WTC11 (cell line): Measurements from ENCODE around the gene TAAR8.

Experiments
- CREM ChIP-seq: sonication (generic); formaldehyde crosslinking; IDR thresholded peaks from 2 replicates; pipeline ENCODE4 v1.8.1; 2022; ENCODE audit warnings: mild to moderate bottlenecking, missing genetic modification reagents, moderate library complexity
- JUN ChIP-seq: sonication (generic); formaldehyde crosslinking; IDR thresholded peaks from 2 replicates; pipeline ENCODE4 v1.8.0; 2023; ENCODE audit warnings: mild to moderate bottlenecking, missing genetic modification reagents
- ZBTB43 ChIP-seq: sonication (generic); formaldehyde crosslinking; IDR thresholded peaks from 2 replicates; pipeline ENCODE4 v1.8.1; 2023; ENCODE audit warnings: mild to moderate bottlenecking, missing genetic modification reagents
- ZNF423 ChIP-seq: fragments of 250-450 bp; sonication (Bioruptor Pico); IDR thresholded peaks from 2 replicates; pipeline ENCODE4 v2.1.2; 2022; ENCODE audit warnings: mild to moderate bottlenecking, moderate library complexity
- TF ChIP-seq, protein P1 (sequence below): fragments of 200-600 bp; IDR thresholded peaks from 2 replicates; pipeline ENCODE4 v1.8.0; 2022; ENCODE audit warnings: antibody characterized with exemption
- TF ChIP-seq, protein P2 (sequence below): sonication (generic); formaldehyde crosslinking; IDR thresholded peaks from 2 replicates; pipeline ENCODE4 v1.8.0; 2022; ENCODE audit warnings: missing genetic modification reagents
- TF ChIP-seq, protein P3 (sequence below): sonication (generic); formaldehyde crosslinking; IDR thresholded peaks from 2 replicates; pipeline ENCODE4 v1.8.1; 2023; ENCODE audit warnings: mild to moderate bottlenecking, missing genetic modification reagents, moderate library complexity

DNA sequence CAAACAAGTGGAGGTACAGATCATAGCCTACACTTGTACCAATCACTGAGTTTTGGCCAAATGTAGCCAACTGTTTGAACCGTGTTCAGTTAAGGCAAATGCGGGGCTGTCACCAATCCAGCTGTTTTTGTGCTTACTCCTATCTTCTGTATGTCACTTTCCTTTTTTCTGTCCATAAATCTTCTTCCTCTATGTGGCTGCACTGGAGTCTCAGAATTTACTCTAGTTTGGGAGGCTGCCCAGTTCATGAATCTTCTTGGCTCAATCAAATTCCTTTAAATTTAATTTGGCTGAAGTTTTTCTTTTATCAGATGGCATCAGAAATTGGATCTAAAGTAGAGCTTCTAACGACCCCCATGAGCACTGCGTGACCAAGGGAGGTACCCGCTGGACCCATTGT is 27.8 kb upstream of the TAAR8 start:
- TF ChIP-seq JUN (no peak), ZBTB43 (no peak), ZNF423 (CRISPR knock-in tag) (no peak), CREM (CRISPR knock-in tag) (no peak)
- TF ChIP-seq, protein P1, sequence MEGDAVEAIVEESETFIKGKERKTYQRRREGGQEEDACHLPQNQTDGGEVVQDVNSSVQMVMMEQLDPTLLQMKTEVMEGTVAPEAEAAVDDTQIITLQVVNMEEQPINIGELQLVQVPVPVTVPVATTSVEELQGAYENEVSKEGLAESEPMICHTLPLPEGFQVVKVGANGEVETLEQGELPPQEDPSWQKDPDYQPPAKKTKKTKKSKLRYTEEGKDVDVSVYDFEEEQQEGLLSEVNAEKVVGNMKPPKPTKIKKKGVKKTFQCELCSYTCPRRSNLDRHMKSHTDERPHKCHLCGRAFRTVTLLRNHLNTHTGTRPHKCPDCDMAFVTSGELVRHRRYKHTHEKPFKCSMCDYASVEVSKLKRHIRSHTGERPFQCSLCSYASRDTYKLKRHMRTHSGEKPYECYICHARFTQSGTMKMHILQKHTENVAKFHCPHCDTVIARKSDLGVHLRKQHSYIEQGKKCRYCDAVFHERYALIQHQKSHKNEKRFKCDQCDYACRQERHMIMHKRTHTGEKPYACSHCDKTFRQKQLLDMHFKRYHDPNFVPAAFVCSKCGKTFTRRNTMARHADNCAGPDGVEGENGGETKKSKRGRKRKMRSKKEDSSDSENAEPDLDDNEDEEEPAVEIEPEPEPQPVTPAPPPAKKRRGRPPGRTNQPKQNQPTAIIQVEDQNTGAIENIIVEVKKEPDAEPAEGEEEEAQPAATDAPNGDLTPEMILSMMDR, result no peak
- TF ChIP-seq, protein P2, sequence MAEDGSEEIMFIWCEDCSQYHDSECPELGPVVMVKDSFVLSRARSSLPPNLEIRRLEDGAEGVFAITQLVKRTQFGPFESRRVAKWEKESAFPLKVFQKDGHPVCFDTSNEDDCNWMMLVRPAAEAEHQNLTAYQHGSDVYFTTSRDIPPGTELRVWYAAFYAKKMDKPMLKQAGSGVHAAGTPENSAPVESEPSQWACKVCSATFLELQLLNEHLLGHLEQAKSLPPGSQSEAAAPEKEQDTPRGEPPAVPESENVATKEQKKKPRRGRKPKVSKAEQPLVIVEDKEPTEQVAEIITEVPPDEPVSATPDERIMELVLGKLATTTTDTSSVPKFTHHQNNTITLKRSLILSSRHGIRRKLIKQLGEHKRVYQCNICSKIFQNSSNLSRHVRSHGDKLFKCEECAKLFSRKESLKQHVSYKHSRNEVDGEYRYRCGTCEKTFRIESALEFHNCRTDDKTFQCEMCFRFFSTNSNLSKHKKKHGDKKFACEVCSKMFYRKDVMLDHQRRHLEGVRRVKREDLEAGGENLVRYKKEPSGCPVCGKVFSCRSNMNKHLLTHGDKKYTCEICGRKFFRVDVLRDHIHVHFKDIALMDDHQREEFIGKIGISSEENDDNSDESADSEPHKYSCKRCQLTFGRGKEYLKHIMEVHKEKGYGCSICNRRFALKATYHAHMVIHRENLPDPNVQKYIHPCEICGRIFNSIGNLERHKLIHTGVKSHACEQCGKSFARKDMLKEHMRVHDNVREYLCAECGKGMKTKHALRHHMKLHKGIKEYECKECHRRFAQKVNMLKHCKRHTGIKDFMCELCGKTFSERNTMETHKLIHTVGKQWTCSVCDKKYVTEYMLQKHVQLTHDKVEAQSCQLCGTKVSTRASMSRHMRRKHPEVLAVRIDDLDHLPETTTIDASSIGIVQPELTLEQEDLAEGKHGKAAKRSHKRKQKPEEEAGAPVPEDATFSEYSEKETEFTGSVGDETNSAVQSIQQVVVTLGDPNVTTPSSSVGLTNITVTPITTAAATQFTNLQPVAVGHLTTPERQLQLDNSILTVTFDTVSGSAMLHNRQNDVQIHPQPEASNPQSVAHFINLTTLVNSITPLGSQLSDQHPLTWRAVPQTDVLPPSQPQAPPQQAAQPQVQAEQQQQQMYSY (CRISPR knock-in tag), result no peak
- TF ChIP-seq, protein P3, sequence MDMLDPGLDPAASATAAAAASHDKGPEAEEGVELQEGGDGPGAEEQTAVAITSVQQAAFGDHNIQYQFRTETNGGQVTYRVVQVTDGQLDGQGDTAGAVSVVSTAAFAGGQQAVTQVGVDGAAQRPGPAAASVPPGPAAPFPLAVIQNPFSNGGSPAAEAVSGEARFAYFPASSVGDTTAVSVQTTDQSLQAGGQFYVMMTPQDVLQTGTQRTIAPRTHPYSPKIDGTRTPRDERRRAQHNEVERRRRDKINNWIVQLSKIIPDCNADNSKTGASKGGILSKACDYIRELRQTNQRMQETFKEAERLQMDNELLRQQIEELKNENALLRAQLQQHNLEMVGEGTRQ (CRISPR knock-in tag), result no peak
